NCI-H1694 treated with DMSO at 0.1 percent for 48 hours (cell line): ENCODE results near the gene MTX3.
A peak's percentile ranks its signal among the peaks of the same experiment; 100 is the strongest.

Experiments used
- DNase-seq: peaks from one replicate; lab custom pipeline; 2025; lab: John Stamatoyannopoulos, UW

The MTX3 gene, protein sequence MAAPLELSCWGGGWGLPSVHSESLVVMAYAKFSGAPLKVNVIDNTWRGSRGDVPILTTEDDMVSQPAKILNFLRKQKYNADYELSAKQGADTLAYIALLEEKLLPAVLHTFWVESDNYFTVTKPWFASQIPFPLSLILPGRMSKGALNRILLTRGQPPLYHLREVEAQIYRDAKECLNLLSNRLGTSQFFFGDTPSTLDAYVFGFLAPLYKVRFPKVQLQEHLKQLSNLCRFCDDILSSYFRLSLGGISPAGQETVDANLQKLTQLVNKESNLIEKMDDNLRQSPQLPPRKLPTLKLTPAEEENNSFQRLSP

DNA sequence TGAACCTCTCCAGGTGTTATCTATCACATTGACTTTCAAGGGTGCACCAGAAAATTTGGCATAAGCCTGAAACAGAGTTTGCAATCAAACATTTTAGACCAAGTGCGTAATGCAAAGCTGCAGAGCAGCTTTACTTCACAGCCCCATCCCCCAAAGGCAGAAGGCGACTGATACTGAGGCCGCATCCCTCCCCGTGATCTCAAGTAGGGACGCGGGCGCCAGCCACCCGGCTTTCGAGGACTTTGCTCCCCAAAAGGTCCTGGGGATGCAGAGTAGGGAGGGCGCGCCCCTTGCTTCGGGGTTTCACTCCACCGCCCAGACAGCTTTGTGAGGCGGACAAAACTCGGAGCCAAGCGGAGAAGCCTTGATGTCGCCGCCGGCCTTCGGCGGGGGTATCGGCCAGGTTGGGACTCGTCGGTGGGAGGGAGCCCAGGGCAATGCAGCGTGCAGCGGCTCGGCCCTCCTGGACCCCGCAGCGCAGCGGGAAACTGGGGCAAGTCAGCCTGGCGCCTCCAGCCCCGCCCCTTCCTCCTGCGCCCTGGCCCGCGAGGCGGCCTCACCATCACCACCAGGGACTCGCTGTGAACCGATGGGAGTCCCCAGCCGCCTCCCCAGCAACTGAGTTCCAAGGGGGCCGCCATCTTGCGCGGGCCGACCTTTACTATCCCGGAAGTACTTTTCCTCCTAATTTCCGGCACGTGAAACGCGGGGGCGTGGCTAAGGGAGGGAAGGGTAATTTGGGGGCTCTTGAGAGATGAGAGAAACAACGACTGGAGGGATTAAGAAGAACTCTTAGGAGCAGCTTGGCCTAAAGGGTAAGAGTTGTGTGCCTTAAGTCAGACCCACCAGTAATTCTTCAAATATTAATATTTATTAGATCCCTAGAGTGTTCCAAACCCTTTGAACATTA, at the start of gene MTX3:
Gene MTX3 (minus strand): TSS at position 665 of the 910 bp plus-strand sequence. CDS start 24 bp downstream, at position 641.
- DNase-seq: peak; percentile 76

DNA sequence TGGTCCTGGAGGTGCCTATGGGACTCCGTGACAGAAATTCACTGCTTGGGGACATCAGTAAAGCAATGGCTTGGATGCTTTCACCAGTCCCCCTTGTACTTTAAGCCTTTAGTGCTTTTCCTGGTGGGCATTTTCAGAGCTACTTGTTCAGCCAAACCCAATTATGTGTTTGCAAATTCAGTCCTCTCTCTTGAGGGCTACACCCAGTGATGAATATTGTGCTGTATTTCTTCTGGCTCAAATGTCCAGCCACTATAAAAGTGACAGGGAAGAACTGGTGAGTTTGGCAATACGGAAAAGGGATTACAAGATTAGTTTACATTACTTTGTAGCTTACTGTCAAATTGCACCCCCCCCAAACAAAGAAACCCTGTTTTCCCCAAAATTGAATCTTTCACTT, 48.6 kb upstream of the MTX3 start:
- no peak for DNase-seq

DNA sequence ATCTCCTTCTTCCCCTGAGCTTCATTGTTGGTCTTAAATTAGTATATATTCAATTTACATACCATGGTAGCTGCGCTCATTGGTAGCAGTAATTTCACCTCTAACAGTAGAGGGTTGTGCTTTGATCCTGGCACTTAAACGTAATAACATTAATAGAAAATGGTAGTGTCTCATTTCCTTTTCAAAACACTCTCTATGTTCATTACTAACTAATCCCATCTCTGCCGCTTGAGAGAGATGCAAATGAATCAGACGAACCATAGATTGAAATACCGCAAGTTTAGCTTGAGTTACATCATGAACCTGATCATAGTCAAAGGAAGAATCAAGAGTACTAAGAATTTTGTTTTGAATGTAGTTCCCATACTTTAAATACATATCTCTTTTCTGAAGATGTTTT, 46.3 kb upstream of the MTX3 start:
- no peak for DNase-seq

DNA sequence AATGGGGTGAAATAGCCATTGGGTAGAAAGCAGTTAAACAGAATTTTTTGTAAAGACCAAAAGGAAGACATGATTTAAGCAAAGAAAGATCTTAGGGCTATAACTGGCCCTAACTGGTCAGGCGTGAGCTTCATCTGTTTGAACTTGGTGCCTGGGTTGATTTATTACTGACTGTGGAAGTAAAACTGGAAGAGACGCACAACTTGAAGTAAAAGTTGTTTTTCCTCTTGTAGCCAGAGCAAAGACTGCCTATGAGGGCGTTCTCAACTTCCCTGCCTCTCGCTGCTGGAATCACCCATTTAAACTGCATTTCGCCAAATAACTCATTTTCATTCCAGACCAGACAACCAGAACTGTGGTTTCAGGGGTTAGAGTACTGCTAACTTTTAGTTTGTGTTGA, 45.6 kb upstream of the MTX3 start:
- DNase-seq: no peak

DNA sequence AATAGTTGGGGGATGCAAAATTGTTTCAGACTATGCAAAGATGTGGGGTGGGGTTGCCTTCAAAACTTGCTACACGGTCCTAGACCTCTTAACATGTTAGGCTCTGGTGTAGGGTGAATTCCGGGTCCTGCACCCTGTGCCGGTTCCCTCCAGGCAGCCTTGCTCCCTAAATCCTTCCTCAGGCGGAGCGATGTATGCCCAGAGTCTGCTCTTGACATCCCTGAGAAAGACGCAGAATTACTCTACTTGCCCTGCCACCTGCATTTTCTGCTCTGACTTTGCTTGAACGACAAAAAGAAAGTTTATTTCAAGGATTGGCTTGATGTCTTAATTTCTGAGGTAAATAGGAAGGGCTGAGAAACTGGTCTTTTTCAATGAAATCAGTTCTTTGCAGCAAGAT, 44.8 kb upstream of the MTX3 start:
- no peak for DNase-seq

DNA sequence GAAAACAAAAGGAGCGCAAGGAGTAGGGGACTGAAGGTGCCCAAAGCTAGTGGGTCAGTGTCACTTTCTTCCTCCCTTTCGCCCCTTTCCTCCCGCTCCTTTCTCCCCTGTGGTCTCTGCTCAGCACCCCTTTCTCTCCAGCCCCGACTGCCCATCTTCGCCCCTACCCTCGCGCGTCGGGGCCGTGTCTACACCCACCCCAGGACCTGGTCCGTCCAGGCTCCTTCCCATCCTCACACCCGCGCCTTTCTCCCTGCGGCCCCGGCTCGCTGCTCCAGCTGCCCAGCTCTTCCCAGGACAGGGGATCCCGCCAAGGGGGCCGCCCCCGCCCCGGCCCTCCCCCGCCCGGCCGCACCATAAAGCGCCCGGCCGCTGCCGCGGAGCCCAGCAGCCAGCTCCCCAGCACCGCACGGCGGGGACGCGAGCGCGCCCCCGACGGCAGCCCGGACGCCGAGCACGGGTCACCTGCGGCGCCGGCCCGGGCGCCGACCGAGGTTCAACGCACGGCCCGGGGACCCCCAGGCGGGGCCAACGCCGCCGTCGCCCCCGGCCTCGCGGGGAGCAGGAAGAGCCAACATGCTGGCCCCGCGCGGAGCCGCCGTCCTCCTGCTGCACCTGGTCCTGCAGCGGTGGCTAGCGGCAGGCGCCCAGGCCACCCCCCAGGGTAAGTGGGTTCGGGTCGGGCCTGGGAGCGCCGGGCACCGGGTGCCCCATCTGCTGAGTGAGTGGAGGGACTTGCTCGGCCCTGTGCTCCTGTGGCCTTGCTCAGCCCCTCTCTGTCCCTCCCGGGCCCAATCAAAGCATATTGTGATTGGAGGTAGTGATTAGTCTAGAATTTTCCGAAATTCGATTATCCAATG, 44.1 kb upstream of the MTX3 start, which contains the start of gene THBS4:
Gene THBS4 (plus strand): TSS at position 387 of the 860 bp plus-strand sequence. CDS start 190 bp downstream, at position 577.
- no peak for DNase-seq

DNA sequence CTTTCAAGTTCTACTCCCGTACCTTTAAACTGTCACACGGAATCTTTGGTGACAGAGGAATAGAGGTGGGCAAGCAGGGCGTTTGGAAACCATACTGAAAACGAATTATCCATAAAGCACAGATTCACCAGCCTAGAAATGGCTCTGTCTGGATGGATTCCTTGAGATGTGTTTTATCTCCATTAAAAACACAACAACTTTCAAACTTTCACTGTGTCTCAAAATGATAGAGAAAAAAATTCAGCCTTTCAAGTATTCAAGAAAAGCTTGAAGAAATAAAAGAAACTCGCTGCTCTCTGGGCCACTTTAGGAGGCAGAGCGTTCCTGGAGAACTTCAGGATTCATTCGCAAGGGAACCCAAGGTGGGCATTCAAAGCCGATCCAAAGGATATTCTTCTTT, 43.5 kb upstream of the MTX3 start:
- no peak for DNase-seq

DNA sequence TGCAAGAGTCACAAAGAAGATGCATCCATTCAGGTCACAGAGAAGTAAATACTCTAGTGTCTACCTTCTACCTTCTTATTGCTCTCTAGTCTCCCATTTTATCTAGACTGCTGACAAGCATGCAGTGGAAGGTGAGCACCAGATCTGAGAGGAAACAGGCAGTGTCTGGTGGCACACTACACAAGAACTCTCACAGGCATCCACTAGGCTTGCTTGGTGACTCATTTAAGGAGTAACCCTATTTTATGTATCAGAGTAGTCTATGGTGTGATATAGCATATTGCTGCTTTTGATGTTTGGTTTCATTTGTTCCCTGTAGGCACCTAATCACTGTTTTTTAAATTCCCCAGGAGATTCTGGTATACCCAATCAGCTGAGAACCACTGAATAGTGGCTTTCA, 42.5 kb upstream of the MTX3 start:
- no peak for DNase-seq

DNA sequence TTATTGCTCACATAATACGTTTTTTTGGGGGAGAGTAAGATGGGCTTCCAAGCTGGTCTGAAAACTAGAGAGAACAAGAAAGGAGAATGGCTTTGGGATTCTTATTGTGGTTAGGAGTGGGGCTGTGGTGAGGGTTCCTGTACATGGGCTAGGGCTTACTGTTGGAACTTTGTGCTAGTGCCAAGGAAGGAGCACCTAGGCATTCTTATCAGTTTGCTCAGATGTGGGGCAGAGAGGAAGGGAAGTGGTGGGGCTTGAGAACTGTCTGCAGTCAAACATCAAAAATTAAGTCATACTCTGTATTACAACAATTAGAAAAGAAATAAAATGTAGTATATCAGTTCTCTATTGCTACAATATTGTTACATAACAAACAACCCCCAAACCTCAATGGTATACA, 40.0 kb upstream of the MTX3 start:
- DNase-seq: no peak

DNA sequence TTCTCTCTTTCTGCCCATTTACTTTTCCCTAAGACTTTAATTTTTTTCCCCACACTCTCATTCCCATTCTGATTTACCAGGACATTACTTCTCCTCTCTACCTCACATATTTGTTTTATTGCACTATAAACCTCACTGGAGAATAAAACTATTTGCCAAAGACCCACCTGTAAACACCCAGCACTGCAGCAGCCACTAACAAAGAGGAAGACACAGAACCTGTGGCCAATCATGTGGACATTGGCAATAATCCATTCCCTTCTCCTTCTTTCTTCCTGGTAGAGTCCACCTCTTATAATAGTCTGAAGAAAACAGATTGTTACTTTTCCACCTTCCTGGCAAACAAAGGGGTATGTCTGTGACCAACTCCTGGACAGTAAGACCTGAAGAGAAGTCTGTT, 35.8 kb upstream of the MTX3 start:
- DNase-seq: no peak

DNA sequence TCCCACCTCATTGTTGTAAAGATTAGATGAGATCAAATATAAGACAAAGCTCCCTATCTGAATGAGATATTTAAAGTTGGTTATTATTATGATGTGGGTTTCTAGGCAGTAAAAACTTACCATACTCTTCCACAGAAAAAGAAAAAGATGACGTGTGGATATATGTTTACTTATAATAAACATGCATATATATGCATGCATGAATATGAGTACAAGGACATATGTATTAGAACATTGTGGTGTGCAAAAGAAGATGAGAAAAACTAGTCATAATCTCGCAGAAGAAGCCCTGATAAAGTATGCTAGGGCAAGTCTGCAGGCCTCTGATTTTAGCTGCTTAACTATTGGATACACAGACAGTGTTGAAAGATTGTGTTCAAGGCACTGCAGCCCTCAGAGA, 34.0 kb upstream of the MTX3 start:
- no peak for DNase-seq

DNA sequence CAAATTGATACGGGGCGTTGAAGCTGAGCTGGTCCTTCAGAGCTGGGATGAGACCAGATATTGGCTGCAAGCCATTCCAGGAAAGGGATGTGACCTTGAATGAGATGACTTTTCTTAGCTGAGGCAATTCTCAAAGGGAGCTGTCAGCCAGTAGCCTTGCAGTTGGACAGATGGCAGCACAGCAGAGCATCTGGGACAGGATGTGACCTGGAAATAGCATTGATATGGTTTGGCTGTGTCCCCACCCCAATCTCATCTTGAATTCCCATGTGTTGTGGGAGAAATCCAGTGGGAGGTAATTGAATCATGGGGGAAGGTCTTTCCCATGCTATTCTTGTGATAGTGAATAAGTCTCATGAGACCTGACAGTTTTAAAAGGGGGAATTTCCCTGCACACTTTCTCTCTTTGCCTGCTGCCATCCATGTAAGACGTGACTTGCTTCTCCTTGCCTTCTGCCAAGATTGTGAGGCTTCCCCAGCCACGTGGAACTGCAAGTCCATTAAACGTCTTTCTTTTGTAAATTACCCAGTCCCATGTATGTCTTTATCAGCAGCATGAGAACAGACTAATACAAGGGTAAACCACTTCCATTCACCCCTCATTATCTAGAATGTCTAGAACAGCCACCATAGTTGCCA, 19.8 kb upstream of the MTX3 start:
- peak; percentile 76 for DNase-seq

DNA sequence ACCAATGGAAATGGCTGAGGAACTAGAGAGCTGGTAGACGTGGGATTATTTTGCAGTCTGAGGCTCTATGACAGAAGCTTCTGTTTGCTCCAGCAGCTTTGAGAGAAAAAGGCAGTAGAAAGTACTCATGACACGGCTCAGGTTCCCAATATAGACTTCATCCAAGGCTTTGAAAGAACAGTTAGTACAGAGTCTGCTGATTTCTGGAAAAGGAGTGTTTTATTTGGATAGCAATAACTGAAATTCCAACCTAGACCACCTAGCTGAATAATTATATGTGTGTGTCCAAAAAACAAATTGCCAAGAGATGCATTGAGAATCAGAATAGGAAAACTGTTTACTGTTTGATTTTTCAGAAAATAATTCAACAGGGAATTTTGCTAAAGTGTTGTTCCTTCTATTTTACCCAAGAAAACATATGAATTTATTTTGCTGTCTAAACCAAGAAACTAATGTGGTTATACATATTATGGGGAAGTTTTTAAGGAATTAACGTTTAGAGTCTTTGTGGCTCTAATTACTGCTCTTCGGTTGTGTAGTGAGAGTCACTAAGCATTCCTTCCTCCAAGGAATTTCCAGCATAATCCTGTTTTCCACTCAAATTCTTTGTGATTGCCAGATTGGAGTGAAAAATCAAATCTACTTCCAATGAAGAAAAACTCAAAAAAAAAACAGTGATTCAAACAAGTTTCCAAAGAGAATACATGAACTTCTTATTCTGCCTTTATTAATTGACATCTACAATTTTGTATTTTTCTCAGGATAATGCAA, 18.1 kb upstream of the MTX3 start:
- no peak for DNase-seq

DNA sequence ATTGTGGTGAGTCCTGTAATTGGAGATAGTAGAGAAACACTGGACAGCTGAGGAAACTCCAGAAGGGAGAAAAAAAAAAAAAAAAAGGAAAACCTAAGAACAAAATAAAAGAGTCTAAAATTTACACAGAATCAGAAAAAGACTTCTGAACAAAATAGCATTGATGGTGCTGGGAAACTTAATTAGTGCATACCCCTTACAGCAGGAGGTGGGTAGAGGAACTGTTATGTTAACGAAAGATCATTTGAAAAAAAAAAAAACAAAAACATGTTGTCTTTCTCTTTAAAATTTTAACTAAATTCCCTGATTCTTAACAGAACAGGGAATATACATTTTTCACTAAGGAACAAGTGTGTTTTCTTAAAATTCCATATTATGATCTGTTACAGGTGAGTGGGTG, 11.6 kb upstream of the MTX3 start:
- no peak for DNase-seq

DNA sequence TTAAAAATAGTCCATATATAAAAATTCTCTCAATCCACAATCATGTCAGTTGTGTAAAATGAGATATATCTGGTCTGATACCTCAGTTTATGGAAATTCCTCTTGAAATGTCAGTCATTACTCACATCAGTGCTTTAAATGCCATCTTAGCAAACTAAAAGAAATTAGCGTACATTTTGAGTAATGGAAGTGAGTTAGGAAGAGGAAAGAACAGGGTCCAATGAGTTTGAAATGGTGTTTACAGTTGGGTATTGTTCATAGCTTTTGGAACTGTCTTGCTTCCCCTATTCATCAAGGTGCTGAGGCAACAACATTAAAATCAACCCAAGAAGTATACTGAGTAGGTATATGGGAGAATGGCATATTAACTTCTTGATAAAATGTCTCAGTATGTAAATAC, 8.7 kb upstream of the MTX3 start:
- DNase-seq: no peak

DNA sequence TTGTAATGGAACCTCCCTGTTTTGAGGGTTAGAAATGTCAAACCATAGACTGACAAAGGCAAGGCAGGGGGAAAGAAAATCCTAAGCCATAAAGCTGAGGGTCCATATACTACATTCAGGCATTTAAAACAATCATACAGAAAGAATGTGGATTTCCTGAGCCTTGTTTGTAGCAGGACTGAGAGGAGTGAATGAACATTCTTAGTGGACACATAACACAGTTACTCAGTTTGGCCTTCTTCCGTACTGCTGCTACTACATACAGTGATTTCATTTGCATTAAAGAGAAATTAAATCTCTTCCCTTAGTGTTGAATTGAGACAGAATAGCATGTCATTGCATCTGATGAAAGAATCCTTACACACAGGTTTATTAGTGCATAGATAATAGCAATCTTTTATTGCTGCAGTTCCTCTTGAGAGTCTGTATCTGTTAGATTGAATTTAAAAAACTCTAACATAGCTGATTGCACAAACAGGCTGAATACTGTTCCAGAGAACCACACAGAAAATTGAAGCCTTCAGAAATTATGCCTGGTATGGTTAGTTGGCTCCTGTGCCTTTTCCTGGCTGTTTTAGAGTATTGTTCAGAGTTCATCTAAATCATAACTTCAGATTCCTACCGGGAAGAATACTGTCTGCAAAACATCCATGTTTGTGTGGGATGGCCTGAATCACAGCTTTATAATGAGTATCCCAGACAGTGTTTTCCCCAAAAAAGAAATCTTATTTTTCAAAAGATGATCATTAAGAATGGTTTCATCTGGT, 2.0 kb upstream of the MTX3 start:
- no peak for DNase-seq

DNA sequence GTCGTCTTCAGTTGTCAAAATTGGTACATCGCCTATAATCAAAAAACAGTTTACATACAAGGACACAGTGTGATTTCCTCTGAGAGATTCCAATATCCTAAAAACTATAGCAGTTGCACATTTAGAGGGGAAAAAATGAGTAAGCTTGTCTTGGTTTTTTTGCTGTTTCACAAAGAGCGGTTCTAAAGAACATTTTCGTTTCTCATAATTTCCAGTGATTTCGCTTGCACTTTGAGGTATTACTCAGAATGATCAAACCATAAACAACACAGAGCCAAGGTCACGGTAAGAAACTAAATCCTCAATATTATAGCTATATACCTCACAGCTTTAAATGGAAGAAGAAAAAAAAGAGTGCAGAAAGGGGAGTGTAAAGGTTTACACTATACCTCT, 861 bp downstream of the MTX3 start:
- no peak for DNase-seq

DNA sequence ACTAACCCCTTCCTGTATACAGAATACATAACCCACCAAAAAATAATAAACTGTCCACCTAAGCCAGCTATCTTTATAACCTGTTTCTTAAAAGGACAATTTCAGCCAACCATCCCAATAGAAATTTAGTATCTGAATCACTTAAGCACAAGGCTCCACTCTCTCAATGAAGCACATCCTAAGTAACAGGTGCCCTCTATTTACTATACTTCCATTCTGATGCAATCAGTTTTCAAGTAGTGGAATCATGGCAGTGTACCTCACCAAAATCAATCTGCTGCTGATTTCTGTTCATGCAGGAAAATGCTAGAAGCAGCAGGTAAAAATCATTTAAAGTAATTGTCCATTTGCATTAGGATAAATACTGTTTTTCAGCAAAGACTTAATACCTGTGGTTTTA, 4.8 kb downstream of the MTX3 start:
- DNase-seq: no peak

DNA sequence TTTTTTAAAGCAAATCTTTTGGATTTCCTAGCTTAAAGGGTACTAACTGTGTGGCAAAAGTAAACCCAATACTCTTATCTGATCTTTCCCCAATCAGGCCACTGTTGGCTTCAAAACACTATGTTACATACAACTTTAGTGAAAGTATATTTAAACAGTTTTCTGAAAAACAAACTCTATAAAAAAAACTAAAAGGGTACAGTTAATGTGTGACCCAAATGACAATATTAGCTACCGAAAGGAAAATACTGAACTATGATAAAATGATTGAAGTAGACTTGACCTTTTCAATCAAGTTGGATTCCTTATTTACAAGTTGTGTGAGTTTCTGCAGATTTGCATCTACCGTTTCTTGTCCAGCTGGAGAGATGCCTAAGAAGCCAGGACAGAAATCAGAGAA, 5.8 kb downstream of the MTX3 start:
- no peak for DNase-seq

DNA sequence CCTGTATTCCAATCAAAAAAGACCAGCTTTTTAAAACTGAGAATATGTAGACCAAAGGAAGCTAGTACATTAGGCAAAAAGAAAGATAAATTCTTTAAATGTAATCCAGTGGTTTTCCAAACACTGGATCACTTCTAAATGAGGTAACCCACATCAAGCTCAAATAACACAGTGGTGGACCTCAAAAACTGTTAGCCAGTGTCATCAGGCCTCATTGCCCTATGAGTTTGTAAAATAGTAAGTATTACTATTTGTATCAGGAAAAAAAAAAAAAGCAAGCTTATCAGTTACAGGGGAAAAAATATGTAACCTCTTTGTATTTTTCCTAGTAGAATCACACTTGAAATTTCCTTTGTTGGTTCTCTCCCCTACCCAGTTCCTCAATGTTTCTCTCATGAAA, 6.7 kb downstream of the MTX3 start:
- no peak for DNase-seq
